HK-2 (cell line): Measurements from ENCODE around the gene HES4.
A peak's percentile ranks its signal among the peaks of the same experiment; 100 is the strongest.
"Not testable (repeated sequence)": the region's sequence is repeated elsewhere in the genome, so short reads cannot be mapped to it uniquely, and the experiment has no call there.

ENCODE experiments used
- DNase-seq: peaks from one replicate; pipeline ENCODE4 v3.0.0-alpha.2; 2018; ENCODE audit not compliant: unreplicated experiment

HES4 gene

DNA sequence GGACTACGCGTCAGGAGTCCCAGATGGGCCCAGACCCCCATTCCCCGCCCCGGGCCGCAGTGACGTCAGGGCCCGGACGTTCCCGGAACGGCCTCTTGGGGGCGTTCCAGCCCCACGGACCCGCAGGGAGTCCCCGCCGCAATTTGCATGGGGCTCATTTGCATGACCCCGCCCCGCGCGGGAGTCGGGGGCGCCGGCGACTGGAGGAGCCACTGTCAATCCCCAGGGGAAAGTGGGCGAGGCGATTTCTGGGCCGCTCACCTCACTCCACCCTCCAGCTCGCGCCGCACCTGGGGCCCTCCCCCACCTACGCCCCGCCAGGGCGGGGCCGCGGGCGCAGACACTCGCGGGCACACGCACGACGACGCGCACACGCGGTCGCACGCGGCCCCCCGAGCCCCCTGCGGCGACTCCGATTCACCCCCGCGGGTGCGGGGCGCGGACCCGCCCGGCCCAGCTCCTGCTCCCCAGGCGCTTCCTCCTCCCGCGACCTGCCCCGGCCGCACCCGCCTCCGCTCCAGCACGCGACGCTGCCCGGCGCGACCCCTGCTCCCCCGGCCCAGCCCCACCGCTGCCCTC is 33.2 kb upstream of the HES4 start:
- DNase-seq, result no peak

DNA sequence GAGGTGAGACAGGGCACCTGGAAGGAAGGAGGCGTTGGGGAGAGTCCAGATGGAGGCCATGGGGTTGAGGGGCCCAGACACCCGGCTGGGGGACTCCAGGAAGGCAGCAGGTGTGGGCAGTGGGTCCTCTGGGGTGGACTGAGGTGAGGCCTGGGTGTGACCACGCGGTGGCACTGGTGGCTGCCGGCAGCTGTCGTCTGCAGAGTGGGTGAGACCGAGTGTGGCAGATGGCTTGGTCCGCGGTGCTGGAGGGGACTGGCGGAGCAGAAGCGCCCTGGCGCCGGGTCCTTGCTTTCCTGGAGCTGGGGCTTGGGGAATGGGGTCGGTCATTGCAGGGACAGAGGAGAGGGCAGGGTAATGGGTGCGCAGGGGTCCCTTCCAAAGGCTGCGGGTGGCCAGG is 32.5 kb upstream of the HES4 start:
- DNase-seq, result no peak

GRCh38 chr1:1031659-1032235 is 31.9 kb upstream of the HES4 start:
- DNase-seq, result no peak

GRCh38 chr1:1030867-1031658 is 31.2 kb upstream of the HES4 start:
- not testable (repeated sequence) for DNase-seq

DNA sequence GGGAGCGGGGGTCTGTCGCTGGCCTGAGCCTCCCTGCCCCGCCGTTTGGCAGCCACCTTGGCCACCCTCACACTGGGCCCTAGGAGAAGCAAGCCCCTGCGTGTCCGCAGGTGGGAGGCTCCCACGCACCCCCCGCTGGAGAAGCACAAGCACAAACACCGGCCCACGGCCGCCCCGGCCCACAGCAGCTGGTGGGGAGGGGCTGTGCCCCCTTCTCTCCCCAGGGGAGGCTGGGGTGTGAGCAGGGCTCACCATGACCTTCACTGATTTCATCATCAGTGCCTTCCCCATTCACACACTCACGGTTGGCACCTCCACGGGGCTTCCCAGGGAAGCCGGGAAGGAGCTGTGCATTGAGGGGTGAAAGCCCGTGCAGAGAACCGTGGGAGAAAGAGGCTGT is 27.9 kb upstream of the HES4 start:
- DNase-seq, result no peak

DNA sequence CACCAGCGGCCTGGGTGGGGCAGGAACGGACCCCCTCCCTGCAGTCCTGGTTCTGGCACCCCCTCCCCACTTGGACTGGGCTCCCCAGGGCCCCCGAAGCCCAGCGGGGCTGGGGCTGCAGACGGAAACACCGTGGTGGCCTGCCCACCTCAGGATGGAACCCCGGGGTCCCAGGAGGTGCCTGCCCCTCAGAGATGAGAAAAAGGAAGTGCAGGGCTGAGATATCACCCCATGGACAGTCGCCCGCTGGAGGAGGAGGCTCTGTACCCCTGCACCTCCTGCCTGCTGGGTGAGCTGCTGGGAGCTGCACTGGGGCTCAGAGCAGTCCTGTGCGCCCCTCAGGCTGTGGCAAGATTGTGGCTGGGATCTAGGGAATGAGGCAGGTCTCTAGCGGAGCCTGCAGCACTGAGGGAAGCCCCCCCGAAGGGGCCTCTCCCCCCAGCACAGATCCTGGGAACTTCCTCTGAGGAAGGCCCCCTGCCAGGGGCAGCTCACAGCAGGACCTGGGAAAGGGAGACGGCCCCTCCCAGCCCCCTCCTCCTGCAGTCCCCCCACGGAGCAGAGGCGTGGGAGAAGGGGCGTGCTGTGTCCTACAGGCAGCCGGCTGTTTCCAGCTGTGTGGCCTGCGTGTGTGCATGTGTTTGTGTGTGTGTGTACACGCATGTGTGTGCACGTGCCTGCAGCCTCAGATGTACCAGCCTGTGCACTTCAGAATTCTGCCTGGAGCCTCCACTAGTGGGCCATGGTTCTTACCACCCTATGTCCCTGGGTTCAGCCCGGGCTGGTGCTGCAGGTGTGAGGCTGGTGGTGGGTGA is 26.9 kb upstream of the HES4 start:
- no peak for DNase-seq

DNA sequence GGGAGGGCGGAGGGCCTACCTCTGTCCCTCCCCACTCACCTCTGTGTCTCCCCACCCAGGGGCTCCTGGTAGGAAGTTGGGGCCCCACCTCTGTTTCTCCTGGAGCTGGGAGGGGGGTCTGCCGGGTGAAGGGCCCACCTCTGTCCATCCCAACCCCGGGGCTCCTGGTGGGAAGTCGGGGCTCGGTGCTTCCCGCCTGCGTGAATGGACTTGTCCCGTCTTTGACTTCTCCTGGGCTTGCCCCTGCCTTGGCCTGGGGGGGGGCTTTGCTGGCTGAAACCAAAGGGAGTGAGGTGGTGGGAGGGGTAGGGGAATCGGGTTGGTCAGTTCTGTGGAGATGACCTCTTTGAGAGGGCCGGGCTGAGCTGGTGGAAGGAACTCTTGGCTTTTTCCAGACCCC is 25.8 kb upstream of the HES4 start:
- DNase-seq, result no peak

DNA sequence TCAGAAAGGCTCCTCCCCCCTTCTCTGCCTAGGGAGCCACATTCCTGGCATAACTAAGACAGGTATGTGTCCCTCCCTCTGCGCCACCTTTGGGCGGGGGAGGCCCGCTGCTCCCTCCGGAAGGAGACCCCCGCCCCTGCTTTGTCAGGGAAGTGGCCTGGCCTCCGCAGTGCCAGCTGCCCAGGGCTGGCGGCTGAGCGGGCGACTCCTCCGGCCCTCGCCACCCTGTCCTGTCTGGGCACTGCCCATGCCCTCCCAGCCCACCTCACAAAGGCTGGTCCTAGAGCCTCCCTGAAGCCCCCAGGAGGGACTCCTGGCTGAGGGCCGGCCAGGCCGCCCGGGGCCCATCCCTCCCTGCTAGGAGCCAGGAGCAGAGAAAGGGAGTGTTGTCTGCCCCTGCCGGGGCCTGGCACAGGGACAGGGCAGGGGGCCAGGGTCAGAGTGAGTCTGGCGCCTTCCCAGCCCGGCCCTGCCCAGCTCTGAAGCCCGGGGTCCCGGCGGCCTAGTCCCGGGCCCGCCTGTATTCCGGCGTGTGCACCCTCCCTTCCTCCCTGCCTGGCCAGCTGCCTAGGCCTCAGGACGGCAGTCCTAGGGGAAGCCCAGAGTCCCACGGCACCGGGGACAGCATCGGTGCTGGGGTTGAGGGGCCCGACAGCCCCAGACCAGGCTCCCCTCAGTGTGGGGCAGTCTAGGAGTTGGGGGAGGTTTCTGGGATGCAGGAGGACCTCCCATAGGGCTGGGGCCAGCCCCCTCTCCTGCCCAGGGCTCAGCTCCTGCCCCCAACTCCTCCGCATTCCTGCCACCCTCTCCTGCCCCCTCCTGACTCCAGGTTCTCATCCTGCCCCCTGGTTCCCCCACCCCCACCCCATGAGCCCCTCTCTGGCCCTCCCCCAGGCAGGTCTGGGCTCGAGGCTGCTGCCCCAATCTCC is 25.1 kb upstream of the HES4 start:
- DNase-seq, result peak; percentile 85

- no peak for DNase-seq
These were observed 24.4 kb upstream of the HES4 start for GRCh38 chr1:1024149-1024770.

DNA sequence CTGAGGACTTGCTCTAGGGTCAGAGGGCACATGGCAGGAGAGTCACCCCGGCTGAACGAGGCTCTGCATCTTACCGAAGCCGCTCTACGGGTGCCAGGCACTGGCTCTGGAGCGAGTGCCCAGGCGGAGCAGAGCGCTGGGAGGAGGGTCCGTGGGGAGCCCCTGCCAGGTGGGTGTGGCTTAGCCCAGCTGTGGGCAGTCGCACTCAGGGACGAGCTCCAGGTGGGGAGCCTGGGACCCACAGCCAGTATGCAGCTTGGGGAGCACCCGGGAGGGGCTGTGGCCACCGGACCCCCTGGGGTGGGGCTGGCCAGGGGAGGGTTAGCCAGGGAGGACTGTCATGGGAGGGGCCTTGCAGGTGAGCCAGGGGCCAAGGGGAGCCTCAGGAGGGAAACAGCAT is 23.8 kb upstream of the HES4 start:
- no peak for DNase-seq

- no peak for DNase-seq
These were observed 22.6 kb upstream of the HES4 start for GRCh38 chr1:1022302-1023009.

- peak; percentile 83 for DNase-seq
These were observed 22.0 kb upstream of the HES4 start for GRCh38 chr1:1021920-1022259.

DNA sequence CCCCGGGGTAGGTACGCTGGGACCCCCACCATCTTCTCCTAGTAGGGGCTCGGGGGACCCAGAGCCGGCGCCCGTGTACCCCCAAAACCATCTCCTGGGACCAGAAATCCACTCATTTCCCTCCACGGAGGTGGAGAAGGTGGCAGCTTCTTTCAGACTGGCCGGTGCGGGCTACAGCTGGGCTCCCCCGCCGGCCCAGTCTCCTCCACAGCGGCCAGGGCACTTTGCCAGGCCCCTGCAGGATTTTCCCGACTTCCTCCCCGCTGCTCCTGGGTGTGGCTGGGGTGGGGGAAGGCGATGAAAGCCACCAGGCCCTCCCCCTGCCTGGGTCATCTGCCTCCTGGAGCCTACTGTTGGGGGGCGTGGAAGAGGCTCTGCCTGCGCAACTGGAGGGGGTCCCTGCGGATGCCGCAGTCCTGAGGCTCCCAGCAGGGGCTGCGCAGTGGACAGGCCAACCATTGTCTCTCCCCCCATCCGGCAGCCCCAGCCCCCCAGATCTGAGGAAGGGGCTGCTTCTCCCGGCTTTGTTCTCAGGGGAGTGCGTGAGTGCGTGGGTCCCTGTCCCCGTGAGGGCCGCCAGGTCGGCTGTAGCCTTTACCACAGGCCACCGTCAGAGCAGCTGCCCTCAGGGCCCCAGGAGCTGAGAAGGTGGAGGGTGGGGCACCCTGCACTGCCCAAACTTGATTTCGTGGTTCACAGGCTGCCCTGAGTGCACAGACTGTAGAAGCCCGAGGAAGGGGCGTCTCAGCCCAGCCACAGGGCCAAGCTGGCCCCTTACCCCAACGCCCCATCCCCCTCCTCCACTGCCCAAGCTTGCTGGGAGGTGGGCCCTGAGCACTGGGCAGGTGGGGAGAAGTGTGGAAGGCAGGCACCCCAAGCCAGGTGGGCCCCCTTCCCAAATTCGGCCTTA is 21.4 kb upstream of the HES4 start:
- DNase-seq, result peak; percentile 89

- peak; percentile 58 for DNase-seq
These were observed 20.6 kb upstream of the HES4 start for GRCh38 chr1:1020415-1021009.

- no peak for DNase-seq
These were observed 20.1 kb upstream of the HES4 start, which contains the start of gene AGRN for GRCh38 chr1:1020000-1020404. Gene AGRN (plus strand): TSS chr1:1020120. CDS start chr1:1020173, 53 bp downstream.

GRCh38 chr1:1019122-1019999 is 19.5 kb upstream of the HES4 start:
- peak; percentile 93 for DNase-seq

GRCh38 chr1:1018321-1018685 is 18.4 kb upstream of the HES4 start:
- not testable (repeated sequence) for DNase-seq
